Measurements from ENCODE around the gene RCSD1. TPM values are rescaled to one million over a fixed set of nuclear protein-coding genes. Genes with fewer than 3 reads are reported as not detected.
A peak's percentile ranks its signal among the peaks of the same experiment; 100 is the strongest.
"Not testable (repeated sequence)": the region's sequence is repeated elsewhere in the genome, so short reads cannot be mapped to it uniquely, and the experiment has no call there.

The RCSD1 gene, protein sequence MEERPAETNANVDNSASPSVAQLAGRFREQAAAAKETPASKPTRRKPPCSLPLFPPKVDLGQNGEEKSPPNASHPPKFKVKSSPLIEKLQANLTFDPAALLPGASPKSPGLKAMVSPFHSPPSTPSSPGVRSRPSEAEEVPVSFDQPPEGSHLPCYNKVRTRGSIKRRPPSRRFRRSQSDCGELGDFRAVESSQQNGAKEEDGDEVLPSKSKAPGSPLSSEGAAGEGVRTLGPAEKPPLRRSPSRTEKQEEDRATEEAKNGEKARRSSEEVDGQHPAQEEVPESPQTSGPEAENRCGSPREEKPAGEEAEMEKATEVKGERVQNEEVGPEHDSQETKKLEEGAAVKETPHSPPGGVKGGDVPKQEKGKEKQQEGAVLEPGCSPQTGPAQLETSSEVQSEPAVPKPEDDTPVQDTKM
- 60.8 TPM for polyA plus RNA-seq (ENCODE audit: insufficient read length)

- DNase-seq = peak; percentile 36
Observed at GRCh38 chr1:167629681-167630567, at the start of gene RCSD1. TSS of gene RCSD1 (plus strand) at chr1:167630232. CDS start at chr1:167630424, 192 bp downstream.

GRCh38 chr1:167582064-167582463 is 48.0 kb upstream of the RCSD1 start:
- no peak for DNase-seq

DNA sequence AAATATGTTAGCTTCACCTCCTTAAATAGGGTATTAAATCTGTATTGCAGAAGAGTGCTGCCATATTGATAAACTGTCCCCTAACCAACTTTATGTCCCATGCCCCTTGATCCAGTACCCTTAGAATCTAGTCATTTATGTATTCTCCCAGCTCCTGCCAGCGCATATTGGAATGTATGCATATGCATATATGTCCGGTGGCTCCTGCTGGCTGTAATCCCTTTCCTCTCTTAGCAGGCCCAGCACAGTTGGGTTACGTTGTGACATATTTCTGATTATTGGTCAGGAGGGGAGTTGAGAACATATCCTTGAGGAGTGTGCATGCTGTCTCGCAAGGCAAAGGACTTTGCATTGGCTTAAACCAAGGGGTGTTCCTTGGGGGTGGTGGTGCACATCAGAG is 47.3 kb upstream of the RCSD1 start:
- no peak for DNase-seq

- no peak for DNase-seq
Observed at GRCh38 chr1:167584581-167584980, 45.5 kb upstream of the RCSD1 start.

DNA sequence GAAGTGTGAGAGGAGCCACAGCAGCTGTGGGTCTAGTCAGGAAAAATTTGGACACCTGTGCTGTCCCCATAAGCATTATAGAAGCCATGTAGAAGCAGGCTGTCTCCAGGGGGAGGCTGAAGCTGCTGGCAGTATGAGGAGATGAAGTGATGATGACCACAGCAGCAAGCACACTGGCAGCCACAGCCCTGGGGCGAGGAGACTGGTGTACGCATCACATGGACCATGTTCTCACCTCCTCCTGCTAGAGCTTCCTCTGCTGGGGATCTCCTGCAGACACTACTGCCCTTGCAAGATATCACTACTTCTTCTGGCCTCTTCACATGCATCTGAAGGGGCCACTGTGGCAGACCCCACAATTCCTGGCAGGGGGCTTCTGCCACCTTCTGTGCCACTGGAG is 42.7 kb upstream of the RCSD1 start:
- DNase-seq = no peak

DNA sequence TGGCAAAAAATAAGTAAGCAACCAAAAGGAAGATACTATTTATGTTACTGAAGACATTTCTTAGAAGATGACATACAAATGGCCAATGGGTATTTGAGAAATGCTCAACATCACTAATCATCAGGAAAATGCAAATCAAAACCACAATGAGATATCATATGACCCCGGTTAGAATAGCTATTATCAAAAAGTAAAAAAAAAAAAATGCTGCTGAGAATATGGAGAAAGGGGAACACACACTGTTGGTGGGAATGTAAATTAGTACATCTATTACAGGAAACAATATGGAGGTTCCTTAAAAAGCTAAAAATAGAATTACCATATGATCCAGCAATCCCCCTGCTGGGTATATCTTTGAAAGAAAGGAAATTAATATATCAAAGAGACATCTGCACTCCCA is 42.2 kb upstream of the RCSD1 start:
- no peak for DNase-seq

DNA sequence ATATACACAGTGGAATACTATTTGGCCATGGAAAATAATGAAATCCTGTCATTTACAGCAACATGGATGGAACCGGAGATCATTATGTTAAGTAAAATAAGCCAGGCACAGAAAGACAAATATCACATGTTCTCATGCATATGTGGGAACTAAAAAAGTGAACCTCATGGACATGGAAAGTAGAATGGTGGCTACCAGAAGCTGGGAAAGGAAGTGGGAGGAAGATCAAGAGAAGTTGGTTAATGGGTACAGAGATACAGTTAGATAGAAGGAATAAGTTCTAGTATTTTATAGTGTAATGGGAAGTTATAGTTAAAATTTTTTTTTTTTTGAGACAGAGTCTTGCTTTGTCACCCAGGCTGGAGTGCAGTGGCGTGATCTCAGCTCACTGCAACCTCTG is 41.7 kb upstream of the RCSD1 start:
- DNase-seq = no peak

GRCh38 chr1:167592475-167592874 is 37.6 kb upstream of the RCSD1 start:
- no peak for DNase-seq

GRCh38 chr1:167593860-167594259 is 36.2 kb upstream of the RCSD1 start:
- DNase-seq = no peak

GRCh38 chr1:167594822-167595221 is 35.2 kb upstream of the RCSD1 start:
- DNase-seq = no peak

GRCh38 chr1:167599957-167600581 is 30.0 kb upstream of the RCSD1 start:
- DNase-seq = peak; percentile 47

GRCh38 chr1:167601442-167602383 is 28.3 kb upstream of the RCSD1 start:
- peak; percentile 20 for DNase-seq

- no peak for DNase-seq
Observed at GRCh38 chr1:167602840-167603239, 27.2 kb upstream of the RCSD1 start.

DNA sequence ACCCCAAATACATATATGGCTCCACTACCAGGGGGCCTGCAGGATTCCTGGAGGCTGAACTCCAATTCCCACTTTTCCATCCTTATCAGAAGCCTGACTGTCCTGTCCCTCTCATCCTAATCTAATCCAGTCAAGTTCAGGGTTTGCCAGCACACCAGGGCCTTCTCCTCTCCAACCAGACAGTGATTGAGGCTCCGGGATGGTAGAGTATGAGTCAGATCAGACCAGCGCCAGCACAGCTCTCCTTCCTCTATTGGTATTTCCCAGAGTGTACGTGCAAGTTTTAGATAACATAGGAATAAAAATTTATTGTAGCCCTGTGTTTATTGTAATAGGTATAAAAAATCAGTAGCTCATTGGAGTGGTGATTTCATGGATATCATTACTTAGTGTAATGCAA is 24.5 kb upstream of the RCSD1 start:
- DNase-seq = no peak

DNA sequence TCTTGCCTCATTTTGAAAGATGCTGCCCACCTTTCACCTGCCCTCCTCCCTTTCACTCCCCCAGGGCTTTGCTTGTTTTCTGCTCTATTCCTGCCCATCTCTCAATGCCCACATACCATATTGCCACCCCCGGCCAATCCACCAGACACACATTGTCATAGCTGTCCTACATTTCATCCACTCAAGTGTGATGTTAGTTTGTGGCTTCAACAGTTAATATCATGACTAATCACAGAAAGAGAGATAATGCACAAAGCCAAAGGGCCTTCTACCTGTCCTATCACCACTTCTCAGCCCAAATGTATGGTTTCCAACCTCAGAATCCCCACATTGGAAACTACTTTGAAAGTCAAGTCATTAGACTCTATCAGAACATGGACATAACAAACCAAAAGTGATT is 18.0 kb upstream of the RCSD1 start:
- DNase-seq = no peak

- DNase-seq = no peak
Observed at GRCh38 chr1:167612587-167613385, 17.2 kb upstream of the RCSD1 start.

DNA sequence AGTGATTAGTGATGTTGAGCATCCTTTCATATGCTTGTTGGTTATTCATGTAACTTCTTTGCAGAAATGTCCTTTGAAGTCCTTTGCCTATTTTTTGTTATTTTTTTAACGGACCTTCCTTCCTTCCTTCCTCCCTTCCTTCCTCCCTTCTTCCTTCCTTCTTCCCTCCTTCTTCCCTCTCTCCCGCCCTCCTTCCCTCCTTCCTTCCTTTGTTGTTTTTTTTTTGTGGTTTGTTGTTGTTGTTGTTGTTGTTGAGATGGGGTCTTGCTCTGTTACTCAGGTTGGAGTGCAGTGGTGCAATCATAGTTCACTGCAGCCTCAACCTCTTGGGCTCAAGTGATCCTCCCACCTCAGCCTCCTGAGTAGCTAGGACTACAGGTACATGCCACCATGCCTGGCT is 16.0 kb upstream of the RCSD1 start:
- DNase-seq = not testable (repeated sequence)

- DNase-seq = no peak
Observed at GRCh38 chr1:167614851-167615250, 15.2 kb upstream of the RCSD1 start.

DNA sequence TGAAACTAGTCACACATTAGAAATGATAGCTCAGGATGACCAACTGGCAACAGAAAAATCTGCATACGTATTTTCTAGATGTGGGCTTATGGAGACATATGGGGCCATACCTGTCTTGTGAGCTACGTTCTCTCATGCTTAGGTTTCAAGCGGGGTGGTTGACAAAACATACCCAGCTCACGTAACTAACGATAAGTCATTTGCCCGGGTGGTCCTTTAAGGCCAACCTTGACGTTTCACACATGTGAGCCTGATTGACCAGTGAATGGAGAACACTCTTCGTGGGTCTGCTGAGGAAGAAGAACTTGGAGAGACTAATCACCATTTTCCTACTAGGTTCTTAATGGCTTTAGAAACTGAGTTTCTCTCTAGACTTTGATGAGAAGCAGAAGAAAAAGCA is 13.5 kb upstream of the RCSD1 start:
- no peak for DNase-seq

- no peak for DNase-seq
Observed at GRCh38 chr1:167617153-167618147, 12.6 kb upstream of the RCSD1 start.

Data from hindlimb muscle (tissue), 1 donor.